Progenitor cell of endocrine pancreas (in vitro differentiated cells): Measurements from ENCODE around the gene FAM170B. TPM values are rescaled to one million over a fixed set of nuclear protein-coding genes. Genes with fewer than 3 reads are reported as not detected.

Experiments
- DNase-seq: peaks from one replicate; pipeline ENCODE4 v3.0.0; 2021; ENCODE audit warnings: low spot score; ENCODE audit not compliant: unreplicated experiment
- H3K27ac Mint-ChIP-seq: 2 replicates; pipeline ENCODE4 v1.8.0; 2021; ENCODE audit warnings: mild to moderate bottlenecking, moderate library complexity, mixed read lengths
- H3K27me3 Mint-ChIP-seq: 2 replicates; pipeline ENCODE4 v1.8.0; 2021; ENCODE audit warnings: mixed read lengths
- H3K36me3 Mint-ChIP-seq: 2 replicates; pipeline ENCODE4 v1.8.0; 2022; ENCODE audit warnings: mixed read lengths; ENCODE audit not compliant: insufficient read depth
- H3K4me1 Mint-ChIP-seq: 2 replicates; pipeline ENCODE4 v1.8.0; 2021; ENCODE audit warnings: low read depth, mixed read lengths
- H3K4me3 Mint-ChIP-seq: 2 replicates; pipeline ENCODE4 v1.8.0; 2021; ENCODE audit warnings: low read depth, mild to moderate bottlenecking, moderate library complexity, mixed read lengths
- H3K9me3 Mint-ChIP-seq: 2 replicates; pipeline ENCODE4 v1.8.0; 2021; ENCODE audit warnings: low read depth, mixed read lengths
- total RNA-seq: library from RNA; stranded (reverse); gene quantifications from 2 replicates; pipeline ENCODE4 v1.2.1, GENCODE V29; 2021
- TF ChIP-seq, protein P1 (sequence below): fragments of 200-600 bp; sonication (generic); IDR thresholded peaks from one replicate; pipeline ENCODE4 v1.5.0; 2021; ENCODE audit warnings: antibody characterized with exemption, mild to moderate bottlenecking; ENCODE audit not compliant: unreplicated experiment

FAM170B gene
- total RNA-seq, 1 donor from 2014 or later: not detected

DNA sequence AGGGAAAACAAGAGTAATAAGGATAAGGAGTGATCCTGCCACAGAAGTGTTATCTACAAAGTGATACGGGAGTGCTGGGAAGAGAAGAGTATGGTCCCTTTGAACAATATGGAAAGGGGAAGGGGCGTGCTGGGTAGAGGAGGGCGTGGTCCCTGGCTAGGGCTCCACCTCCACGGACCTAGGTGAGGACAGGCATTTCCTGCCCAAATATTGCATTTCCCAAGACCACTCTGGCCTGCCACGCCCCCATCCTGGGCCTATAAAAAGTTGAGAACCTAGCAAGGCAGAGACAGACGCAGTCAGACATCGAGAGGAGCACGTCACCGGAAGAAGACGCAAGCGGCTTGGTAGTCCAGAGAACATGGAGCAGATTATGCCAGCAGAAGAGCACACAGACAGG lies 41.3 kb downstream of the FAM170B start:
- no peaks in the 10 kb centered on the region for H3K9me3 Mint-ChIP-seq
- DNase-seq: no peak
- no peaks in the 10 kb centered on the region for H3K36me3 Mint-ChIP-seq
- H3K4me3 Mint-ChIP-seq: no peak overlapping the region
- H3K27ac Mint-ChIP-seq: no peak overlapping the region
- TF ChIP-seq, protein P1, sequence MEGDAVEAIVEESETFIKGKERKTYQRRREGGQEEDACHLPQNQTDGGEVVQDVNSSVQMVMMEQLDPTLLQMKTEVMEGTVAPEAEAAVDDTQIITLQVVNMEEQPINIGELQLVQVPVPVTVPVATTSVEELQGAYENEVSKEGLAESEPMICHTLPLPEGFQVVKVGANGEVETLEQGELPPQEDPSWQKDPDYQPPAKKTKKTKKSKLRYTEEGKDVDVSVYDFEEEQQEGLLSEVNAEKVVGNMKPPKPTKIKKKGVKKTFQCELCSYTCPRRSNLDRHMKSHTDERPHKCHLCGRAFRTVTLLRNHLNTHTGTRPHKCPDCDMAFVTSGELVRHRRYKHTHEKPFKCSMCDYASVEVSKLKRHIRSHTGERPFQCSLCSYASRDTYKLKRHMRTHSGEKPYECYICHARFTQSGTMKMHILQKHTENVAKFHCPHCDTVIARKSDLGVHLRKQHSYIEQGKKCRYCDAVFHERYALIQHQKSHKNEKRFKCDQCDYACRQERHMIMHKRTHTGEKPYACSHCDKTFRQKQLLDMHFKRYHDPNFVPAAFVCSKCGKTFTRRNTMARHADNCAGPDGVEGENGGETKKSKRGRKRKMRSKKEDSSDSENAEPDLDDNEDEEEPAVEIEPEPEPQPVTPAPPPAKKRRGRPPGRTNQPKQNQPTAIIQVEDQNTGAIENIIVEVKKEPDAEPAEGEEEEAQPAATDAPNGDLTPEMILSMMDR: no peak
- peaks cover 13% of the 10 kb centered on the region for H3K27me3 Mint-ChIP-seq
- no peaks in the 10 kb centered on the region for H3K4me1 Mint-ChIP-seq

GRCh38 chr10:49091450-49092210 lies 42.2 kb downstream of the FAM170B start:
- Mint-ChIP-seq H3K4me3 (no peak overlapping the region), H3K4me1 (no peaks in the 10 kb centered on the region), H3K9me3 (peaks cover 5% of the 10 kb centered on the region), H3K27me3 (peaks cover 13% of the 10 kb centered on the region), H3K36me3 (peaks cover 1% of the 10 kb centered on the region), H3K27ac (no peak overlapping the region)
- no peak for DNase-seq
- TF ChIP-seq, protein P1: no peak

GRCh38 chr10:49090696-49091380 lies 43.0 kb downstream of the FAM170B start:
- Mint-ChIP-seq H3K9me3 (peaks cover 8% of the 10 kb centered on the region), H3K4me1 (no peaks in the 10 kb centered on the region), H3K27ac (no peak overlapping the region), H3K27me3 (peaks cover 13% of the 10 kb centered on the region), H3K4me3 (no peak overlapping the region), H3K36me3 (peaks cover 1% of the 10 kb centered on the region)
- TF ChIP-seq, protein P1: no peak
- no peak for DNase-seq

- TF ChIP-seq, protein P1: no peak
- Mint-ChIP-seq H3K4me1 (no peaks in the 10 kb centered on the region), H3K4me3 (no peak overlapping the region), H3K9me3 (peaks cover 8% of the 10 kb centered on the region), H3K27me3 (peaks cover 10% of the 10 kb centered on the region), H3K27ac (no peak overlapping the region), H3K36me3 (peaks cover 1% of the 10 kb centered on the region)
- DNase-seq: no peak
Observed at GRCh38 chr10:49090189-49090575, 43.6 kb downstream of the FAM170B start.

GRCh38 chr10:49089557-49090188 lies 44.1 kb downstream of the FAM170B start:
- Mint-ChIP-seq H3K27me3 (peaks cover 10% of the 10 kb centered on the region), H3K4me1 (no peaks in the 10 kb centered on the region), H3K36me3 (peaks cover 1% of the 10 kb centered on the region), H3K27ac (no peak overlapping the region), H3K4me3 (no peak overlapping the region), H3K9me3 (peaks cover 8% of the 10 kb centered on the region)
- DNase-seq: no peak
- TF ChIP-seq, protein P1: no peak
